Spleen (tissue), 7 donors: ENCODE results near the gene MCF2L.

Source experiments
- POLR2A ChIP-seq, 3 donors: fragments of 450-650 bp; IDR thresholded peaks; one replicate each; pipeline ENCODE4 v1.5.1; 2017; ENCODE audit warnings: antibody characterized with exemption in 3 of 3, mild to moderate bottlenecking in 1 of 3
- POLR2AphosphoS5 ChIP-seq, 3 donors: sonication (generic); formaldehyde crosslinking; IDR thresholded peaks; one replicate each; pipeline ENCODE4 v1.5.1; 2017; ENCODE audit warnings: antibody characterized with exemption in 3 of 3
- TF ChIP-seq, protein P1 (sequence below), 11 experiments: fragments of 200-600 bp in 7 of 11; fragments of 450-650 bp in 4 of 11; sonication (generic) in 4 of 11; IDR thresholded peaks in 8 of 11; conservative IDR thresholded peaks in 3 of 11; 1 replicate in 7 of 11; 2 replicates in 4 of 11; pipeline versions ENCODE4 v1.4.0 to v1.8.0; 2016 to 2021; ENCODE audit warnings: antibody characterized with exemption in 11 of 11, inconsistent platforms in 4 of 11, mild to moderate bottlenecking in 1 of 11
- donor health status: DM: no; HTN: no; CAD: no; lungs with moderate emphysema.
- donor health status: DM: no; HTN: no; CAD: no.
- donor health status: DM: no; HTN: no; CAD: no.

DNA sequence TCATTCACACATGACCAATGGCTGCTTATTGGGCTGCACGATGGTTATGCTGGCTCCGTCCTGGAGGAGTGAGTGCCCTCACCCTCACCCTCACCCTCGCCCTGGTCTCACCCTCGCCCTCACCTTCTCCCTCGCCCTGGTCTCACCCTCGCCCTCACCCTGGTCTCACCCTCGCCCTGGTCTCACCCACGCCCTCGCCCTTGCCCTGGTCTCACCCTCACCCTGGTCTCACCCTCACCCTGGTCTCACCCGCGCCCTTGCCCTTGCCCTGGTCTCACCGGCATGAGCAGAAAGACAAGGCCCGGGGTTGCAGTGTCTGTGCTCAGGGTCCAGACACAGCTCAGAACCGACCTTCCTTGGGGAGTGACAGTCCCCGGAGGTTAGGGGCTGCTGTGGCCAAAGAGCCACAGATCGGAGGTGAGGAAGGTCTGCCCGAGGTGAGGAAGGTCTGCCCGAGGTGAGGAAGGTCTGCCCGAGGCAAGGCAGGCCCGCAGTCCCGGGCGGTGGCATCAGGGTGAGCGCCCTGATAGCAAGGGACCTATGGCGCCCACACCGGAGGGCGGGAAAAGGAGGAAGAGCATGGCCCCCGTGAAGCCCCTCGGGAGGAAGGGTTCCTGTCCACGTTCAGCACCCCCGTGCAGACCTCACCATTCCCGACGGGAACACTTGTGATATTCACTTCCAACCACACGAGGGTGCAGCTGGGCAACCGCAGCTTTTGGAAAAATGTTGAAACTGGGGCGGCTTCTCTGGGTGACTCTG lies 65.6 kb downstream of the MCF2L start:
- no peak for TF ChIP-seq POLR2A (IDR thresholded peaks at IDR 0.05)
- TF ChIP-seq POLR2AphosphoS5 (IDR thresholded peaks at IDR 0.05), result no peak
- TF ChIP-seq, protein P1, sequence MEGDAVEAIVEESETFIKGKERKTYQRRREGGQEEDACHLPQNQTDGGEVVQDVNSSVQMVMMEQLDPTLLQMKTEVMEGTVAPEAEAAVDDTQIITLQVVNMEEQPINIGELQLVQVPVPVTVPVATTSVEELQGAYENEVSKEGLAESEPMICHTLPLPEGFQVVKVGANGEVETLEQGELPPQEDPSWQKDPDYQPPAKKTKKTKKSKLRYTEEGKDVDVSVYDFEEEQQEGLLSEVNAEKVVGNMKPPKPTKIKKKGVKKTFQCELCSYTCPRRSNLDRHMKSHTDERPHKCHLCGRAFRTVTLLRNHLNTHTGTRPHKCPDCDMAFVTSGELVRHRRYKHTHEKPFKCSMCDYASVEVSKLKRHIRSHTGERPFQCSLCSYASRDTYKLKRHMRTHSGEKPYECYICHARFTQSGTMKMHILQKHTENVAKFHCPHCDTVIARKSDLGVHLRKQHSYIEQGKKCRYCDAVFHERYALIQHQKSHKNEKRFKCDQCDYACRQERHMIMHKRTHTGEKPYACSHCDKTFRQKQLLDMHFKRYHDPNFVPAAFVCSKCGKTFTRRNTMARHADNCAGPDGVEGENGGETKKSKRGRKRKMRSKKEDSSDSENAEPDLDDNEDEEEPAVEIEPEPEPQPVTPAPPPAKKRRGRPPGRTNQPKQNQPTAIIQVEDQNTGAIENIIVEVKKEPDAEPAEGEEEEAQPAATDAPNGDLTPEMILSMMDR (IDR thresholded peaks at IDR 0.05 in 8 of 11, conservative IDR thresholded peaks at IDR 0.05 in 3 of 11), result peak in 8 of 11 experiments; percentile 29 to 67 (median 56)
